ENCODE measurements around the gene CFAP141. TPM values are rescaled to one million over a fixed set of nuclear protein-coding genes. Genes with fewer than 3 reads are reported as not detected.

CFAP141 gene
- total RNA-seq, 4 donors from 2014 or later = not detected

- H3K27me3 ChIP-seq = no peaks in the 10 kb centered on the region
- H3K27ac ChIP-seq = peak overlapping the region; percentile 2 to 81 (median 72)
- TF ChIP-seq EP300 (IDR thresholded peaks at IDR 0.05) (no peak), POLR2A (IDR thresholded peaks at IDR 0.05) (no peak), POLR2AphosphoS5 (IDR thresholded peaks at IDR 0.05) (peak; percentile 77)
- TF ChIP-seq, protein P1, sequence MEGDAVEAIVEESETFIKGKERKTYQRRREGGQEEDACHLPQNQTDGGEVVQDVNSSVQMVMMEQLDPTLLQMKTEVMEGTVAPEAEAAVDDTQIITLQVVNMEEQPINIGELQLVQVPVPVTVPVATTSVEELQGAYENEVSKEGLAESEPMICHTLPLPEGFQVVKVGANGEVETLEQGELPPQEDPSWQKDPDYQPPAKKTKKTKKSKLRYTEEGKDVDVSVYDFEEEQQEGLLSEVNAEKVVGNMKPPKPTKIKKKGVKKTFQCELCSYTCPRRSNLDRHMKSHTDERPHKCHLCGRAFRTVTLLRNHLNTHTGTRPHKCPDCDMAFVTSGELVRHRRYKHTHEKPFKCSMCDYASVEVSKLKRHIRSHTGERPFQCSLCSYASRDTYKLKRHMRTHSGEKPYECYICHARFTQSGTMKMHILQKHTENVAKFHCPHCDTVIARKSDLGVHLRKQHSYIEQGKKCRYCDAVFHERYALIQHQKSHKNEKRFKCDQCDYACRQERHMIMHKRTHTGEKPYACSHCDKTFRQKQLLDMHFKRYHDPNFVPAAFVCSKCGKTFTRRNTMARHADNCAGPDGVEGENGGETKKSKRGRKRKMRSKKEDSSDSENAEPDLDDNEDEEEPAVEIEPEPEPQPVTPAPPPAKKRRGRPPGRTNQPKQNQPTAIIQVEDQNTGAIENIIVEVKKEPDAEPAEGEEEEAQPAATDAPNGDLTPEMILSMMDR (IDR thresholded peaks at IDR 0.05) = no peak
- no peaks in the 10 kb centered on the region for H3K9me3 ChIP-seq
- H3K4me3 ChIP-seq = no peak overlapping the region
- peaks cover 0 to 43% of the 10 kb centered on the region in 2 donors for H3K36me3 ChIP-seq
- 5 to 6% methylated on average over 9 of the region's 9 CpGs for WGBS, 2 donors (ENCODE audit: low coverage in 1 of 2)
- peak; percentile 78 for ATAC-seq
- H3K4me1 ChIP-seq = peaks cover 4 to 48% (median 10%) of the 10 kb centered on the region in 3 donors
Measured at GRCh38 chr1:154155251-154155650, 50.9 kb downstream of the CFAP141 start.

GRCh38 chr1:154154534-154155191 is 51.5 kb downstream of the CFAP141 start, which contains the start of gene NUP210L:
NUP210L (minus strand) TSS chr1:154155073.
- ATAC-seq = peak; percentile 58
- Histone ChIP-seq H3K9me3 (no peaks in the 10 kb centered on the region), H3K4me3 (no peak within 1 kb of the TSS), H3K4me1 (peaks cover 4 to 48% (median 10%) of the 10 kb centered on the region in 3 donors), H3K27ac (peak within 1 kb of the TSS; percentile 2 to 81 (median 72)), H3K36me3 (peaks cover 0 to 37% of the 10 kb centered on the region in 2 donors), H3K27me3 (no peaks in the 10 kb centered on the region)
- TF ChIP-seq POLR2A (IDR thresholded peaks at IDR 0.05) (no peak), POLR2AphosphoS5 (IDR thresholded peaks at IDR 0.05) (no peak), EP300 (IDR thresholded peaks at IDR 0.05) (no peak)
- TF ChIP-seq, protein P1 (IDR thresholded peaks at IDR 0.05) = no peak
- WGBS, 2 donors (ENCODE audit: low coverage in 1 of 2) = 57 to 71% methylated on average over 4 to 11 of the region's 29 CpGs

DNA sequence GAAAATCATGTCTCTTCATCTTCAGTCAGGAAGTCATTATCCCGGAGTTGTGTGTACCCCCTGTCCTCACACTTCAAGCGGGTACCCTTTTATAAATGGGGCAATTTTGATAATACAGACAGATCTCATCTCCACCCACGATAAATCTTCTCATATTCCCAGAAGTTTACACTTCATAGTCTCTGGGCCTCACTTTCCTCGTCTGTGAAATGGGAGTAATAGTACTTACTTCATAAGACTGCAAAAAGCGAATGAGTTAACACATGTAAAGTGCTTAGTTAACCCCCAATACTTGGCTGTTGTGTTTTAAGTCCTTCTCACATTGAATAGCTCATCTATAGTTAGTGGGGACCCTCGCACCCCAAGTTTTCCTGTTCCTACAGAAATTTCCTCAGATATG is 52.1 kb downstream of the CFAP141 start:
- H3K9me3 ChIP-seq = no peaks in the 10 kb centered on the region
- 97% methylated on average over 5 to 6 of the region's 6 CpGs for WGBS, 2 donors (ENCODE audit: low coverage in 1 of 2)
- H3K27me3 ChIP-seq = no peaks in the 10 kb centered on the region
- H3K4me3 ChIP-seq = no peak overlapping the region
- H3K27ac ChIP-seq = peak overlapping the region in 3 of 4 donors; percentile 71 to 81 (median 73)
- no peak for ATAC-seq
- peaks cover 4 to 48% (median 10%) of the 10 kb centered on the region in 3 donors for H3K4me1 ChIP-seq
- peaks cover 0 to 31% of the 10 kb centered on the region in 2 donors for H3K36me3 ChIP-seq
- TF ChIP-seq EP300 (IDR thresholded peaks at IDR 0.05) (no peak), POLR2AphosphoS5 (IDR thresholded peaks at IDR 0.05) (no peak), POLR2A (IDR thresholded peaks at IDR 0.05) (no peak)
- TF ChIP-seq, protein P1 (IDR thresholded peaks at IDR 0.05) = no peak

DNA sequence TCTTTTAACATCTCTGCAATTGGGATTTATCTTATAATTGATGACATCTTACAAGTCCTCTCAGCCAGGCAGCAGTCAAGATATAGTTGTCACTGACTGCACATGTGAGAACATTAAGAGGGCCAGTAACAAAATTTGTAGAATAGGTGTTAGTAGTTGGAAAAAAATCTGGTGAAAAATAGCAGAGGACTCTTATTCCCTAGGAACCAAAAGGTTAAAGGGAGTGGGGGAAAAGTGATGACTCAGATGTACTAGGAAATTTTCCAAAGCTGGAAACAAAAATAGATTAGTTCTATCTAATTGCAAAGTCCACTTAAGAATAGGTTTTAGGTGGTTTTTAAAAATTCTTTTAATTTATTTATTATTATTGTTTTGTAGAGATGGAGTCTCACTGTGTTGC is 54.8 kb downstream of the CFAP141 start:
- Histone ChIP-seq H3K4me1 (peaks cover 4 to 30% (median 10%) of the 10 kb centered on the region in 3 donors), H3K9me3 (no peaks in the 10 kb centered on the region), H3K4me3 (no peak overlapping the region), H3K27me3 (no peaks in the 10 kb centered on the region), H3K27ac (peak overlapping the region in 2 of 4 donors; percentile 14 to 35), H3K36me3 (peaks cover 0 to 4% of the 10 kb centered on the region in 2 donors)
- TF ChIP-seq, protein P1 (IDR thresholded peaks at IDR 0.05) = no peak
- TF ChIP-seq POLR2AphosphoS5 (IDR thresholded peaks at IDR 0.05) (no peak), EP300 (IDR thresholded peaks at IDR 0.05) (no peak), POLR2A (IDR thresholded peaks at IDR 0.05) (no peak)
- no peak for ATAC-seq

Small RNA genes within 50 kb of the gene (small RNA-seq; reads per million reads assigned to genes)
- gene MIR190B = 0.49 to 2.7 (median 0.87) reads per million in 4 donors

Other genes starting within 250 kb of the CFAP141 start
- 10 to 100 TPM; 13.9 to 21.2 (median 15.6) TPM for gene CRTC2, start 247.7 kb downstream of the CFAP141 start, total RNA-seq
- gene SLC39A1, start 242.8 kb downstream of the CFAP141 start, total RNA-seq = 100 to 1,000 TPM in 3 of 4 donors, 10 to 100 TPM in 1; 64.8 to 115 (median 106) TPM
- gene CREB3L4, start 238.4 kb downstream of the CFAP141 start, total RNA-seq = 10 to 100 TPM in 1 of 4 donors, 1 to 10 TPM in 3; 5.1 to 10.4 (median 6.8) TPM
- gene JTB, start 228.7 kb downstream of the CFAP141 start, total RNA-seq = 100 to 1,000 TPM; 158 to 193 (median 180) TPM
- gene RAB13, start 220.0 kb downstream of the CFAP141 start, total RNA-seq = 10 to 100 TPM; 43.6 to 50.7 (median 48.9) TPM
- 1,000 to 10,000 TPM in 3 of 4 donors, 100 to 1,000 TPM in 1; 990 to 4,016 (median 2,721) TPM for gene RPS27, start 215.6 kb downstream of the CFAP141 start, total RNA-seq
- not detected for gene NUP210L, start 51.3 kb downstream of the CFAP141 start, total RNA-seq
- gene TPM3, start 14.2 kb downstream of the CFAP141 start, total RNA-seq = 100 to 1,000 TPM in 3 of 4 donors, 10 to 100 TPM in 1; 95.9 to 275 (median 151) TPM
- 10 to 100 TPM; 71.6 to 79.9 (median 75.1) TPM for gene UBAP2L, start 14.6 kb upstream of the CFAP141 start, total RNA-seq
- gene HAX1, start 66.3 kb upstream of the CFAP141 start, total RNA-seq = 100 to 1,000 TPM in 3 of 4 donors, 10 to 100 TPM in 1; 86.7 to 128 (median 120) TPM
- 1 to 10 TPM in 1 of 4 donors, under 1 TPM in 1, not detected in 2; 0.12 to 1.1 TPM for gene AQP10, start 114.8 kb upstream of the CFAP141 start, total RNA-seq
- gene ATP8B2, start 119.2 kb upstream of the CFAP141 start, total RNA-seq = 100 to 1,000 TPM; 107 to 175 (median 131) TPM
- 10 to 100 TPM; 44.7 to 59.4 (median 55.5) TPM for gene IL6R, start 199.0 kb upstream of the CFAP141 start, total RNA-seq

Data from gastroesophageal sphincter (tissue), 4 donors.